ENCODE measurements around the gene PDK2.

- TF ChIP-seq POLR2A (IDR thresholded peaks at IDR 0.05) (no peak), EP300 (IDR thresholded peaks at IDR 0.05) (no peak)
Observed at GRCh38 chr17:50058296-50058953, 36.7 kb upstream of the PDK2 start.
